ENCODE data around the gene TRIM71. TPM values are rescaled to one million over a fixed set of nuclear protein-coding genes. Genes with fewer than 3 reads are reported as not detected.
"Not testable (repeated sequence)": the region's sequence is repeated elsewhere in the genome, so short reads cannot be mapped to it uniquely, and the experiment has no call there.

The TRIM71 gene
- total RNA-seq, 1 donor from 2014 or later = 74.0 TPM

DNA sequence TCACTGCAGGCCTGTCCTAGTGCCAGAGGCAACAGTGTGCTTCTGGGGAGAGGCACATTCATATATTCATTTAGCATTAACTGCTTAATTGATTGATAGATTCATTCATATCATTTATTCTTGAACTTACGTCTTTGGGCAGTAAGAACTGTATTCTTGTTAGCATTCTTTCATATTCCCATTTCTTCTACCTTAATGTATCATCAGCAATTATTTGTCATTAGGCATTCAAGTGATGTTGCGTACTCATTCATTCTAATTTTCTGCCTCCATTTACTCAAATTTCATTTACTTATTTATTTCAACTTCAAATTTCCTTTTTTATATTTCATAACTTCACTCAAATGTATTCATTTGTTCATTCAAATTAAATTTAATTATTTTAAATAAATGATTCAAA lies 102.1 kb downstream of the TRIM71 start:
- DNase-seq (ENCODE audit: low spot score) = no peak
- Mint-ChIP-seq H3K4me3 (ENCODE audit: unreplicated experiment) (no peak overlapping the region), H3K27ac (ENCODE audit: unreplicated experiment) (no peak overlapping the region), H3K27me3 (ENCODE audit: unreplicated experiment) (peaks cover 2% of the 10 kb centered on the region), H3K4me1 (ENCODE audit: unreplicated experiment) (no peaks in the 10 kb centered on the region), H3K36me3 (ENCODE audit: low read depth, unreplicated experiment) (peaks cover 7% of the 10 kb centered on the region), H3K9me3 (ENCODE audit: unreplicated experiment) (no peaks in the 10 kb centered on the region)
- TF ChIP-seq, protein P1, sequence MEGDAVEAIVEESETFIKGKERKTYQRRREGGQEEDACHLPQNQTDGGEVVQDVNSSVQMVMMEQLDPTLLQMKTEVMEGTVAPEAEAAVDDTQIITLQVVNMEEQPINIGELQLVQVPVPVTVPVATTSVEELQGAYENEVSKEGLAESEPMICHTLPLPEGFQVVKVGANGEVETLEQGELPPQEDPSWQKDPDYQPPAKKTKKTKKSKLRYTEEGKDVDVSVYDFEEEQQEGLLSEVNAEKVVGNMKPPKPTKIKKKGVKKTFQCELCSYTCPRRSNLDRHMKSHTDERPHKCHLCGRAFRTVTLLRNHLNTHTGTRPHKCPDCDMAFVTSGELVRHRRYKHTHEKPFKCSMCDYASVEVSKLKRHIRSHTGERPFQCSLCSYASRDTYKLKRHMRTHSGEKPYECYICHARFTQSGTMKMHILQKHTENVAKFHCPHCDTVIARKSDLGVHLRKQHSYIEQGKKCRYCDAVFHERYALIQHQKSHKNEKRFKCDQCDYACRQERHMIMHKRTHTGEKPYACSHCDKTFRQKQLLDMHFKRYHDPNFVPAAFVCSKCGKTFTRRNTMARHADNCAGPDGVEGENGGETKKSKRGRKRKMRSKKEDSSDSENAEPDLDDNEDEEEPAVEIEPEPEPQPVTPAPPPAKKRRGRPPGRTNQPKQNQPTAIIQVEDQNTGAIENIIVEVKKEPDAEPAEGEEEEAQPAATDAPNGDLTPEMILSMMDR (IDR thresholded peaks at IDR 0.05; ENCODE audit: unreplicated experiment) = no peak

DNA sequence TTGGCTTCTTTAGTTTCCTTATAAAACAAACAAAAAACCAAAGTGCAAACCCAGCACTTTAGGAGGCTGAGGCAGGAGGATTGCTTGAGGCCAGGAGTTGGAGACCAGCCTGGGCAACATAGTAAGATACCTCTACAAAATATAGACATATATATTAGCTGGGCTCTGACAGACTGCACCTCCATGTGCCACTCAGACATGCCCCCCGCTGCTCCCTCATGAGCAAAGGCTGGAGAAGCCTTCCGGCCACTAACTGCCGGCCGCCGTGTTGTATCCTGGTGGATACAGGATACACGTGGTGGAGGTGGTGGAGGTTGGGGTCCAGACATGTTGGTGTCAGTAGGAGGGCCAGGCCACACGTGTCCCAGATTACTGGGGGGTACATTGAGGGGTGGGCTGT lies 104.3 kb downstream of the TRIM71 start:
- TF ChIP-seq, protein P1 (IDR thresholded peaks at IDR 0.05; ENCODE audit: unreplicated experiment) = no peak
- no peaks in the 10 kb centered on the region for H3K9me3 Mint-ChIP-seq (ENCODE audit: unreplicated experiment)
- no peak for DNase-seq (ENCODE audit: low spot score)
- H3K36me3 Mint-ChIP-seq (ENCODE audit: low read depth, unreplicated experiment) = peaks cover under 1% of the 10 kb centered on the region
- no peak overlapping the region for H3K27ac Mint-ChIP-seq (ENCODE audit: unreplicated experiment)
- H3K27me3 Mint-ChIP-seq (ENCODE audit: unreplicated experiment) = peaks cover 2% of the 10 kb centered on the region
- no peaks in the 10 kb centered on the region for H3K4me1 Mint-ChIP-seq (ENCODE audit: unreplicated experiment)
- no peak overlapping the region for H3K4me3 Mint-ChIP-seq (ENCODE audit: unreplicated experiment)

DNA sequence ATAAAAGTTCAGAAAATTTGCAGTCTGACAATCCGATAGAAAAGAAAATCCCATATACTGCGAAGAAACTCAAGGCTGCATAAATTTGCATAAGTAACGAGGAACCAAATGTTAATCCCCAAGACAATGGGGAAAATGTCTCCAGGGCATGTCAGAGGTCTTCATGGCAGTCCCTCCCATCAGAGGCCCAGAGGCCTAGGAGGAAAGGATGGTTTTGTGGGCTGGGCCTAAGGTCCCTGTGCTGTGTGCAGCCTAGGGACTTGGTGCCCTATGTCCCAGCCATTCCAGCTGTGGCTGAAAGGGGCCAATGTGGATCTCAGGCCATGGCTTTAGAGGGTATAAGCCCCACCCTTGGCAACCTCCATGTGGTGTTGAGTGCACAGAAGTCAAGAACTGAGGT lies 112.4 kb downstream of the TRIM71 start:
- TF ChIP-seq, protein P1 (IDR thresholded peaks at IDR 0.05; ENCODE audit: unreplicated experiment) = no peak
- no peak for DNase-seq (ENCODE audit: low spot score)
- Mint-ChIP-seq H3K4me1 (ENCODE audit: unreplicated experiment) (no peaks in the 10 kb centered on the region), H3K27ac (ENCODE audit: unreplicated experiment) (no peak overlapping the region), H3K36me3 (ENCODE audit: low read depth, unreplicated experiment) (no peaks in the 10 kb centered on the region), H3K27me3 (ENCODE audit: unreplicated experiment) (peaks cover 2% of the 10 kb centered on the region), H3K9me3 (ENCODE audit: unreplicated experiment) (no peaks in the 10 kb centered on the region), H3K4me3 (ENCODE audit: unreplicated experiment) (no peak overlapping the region)

DNA sequence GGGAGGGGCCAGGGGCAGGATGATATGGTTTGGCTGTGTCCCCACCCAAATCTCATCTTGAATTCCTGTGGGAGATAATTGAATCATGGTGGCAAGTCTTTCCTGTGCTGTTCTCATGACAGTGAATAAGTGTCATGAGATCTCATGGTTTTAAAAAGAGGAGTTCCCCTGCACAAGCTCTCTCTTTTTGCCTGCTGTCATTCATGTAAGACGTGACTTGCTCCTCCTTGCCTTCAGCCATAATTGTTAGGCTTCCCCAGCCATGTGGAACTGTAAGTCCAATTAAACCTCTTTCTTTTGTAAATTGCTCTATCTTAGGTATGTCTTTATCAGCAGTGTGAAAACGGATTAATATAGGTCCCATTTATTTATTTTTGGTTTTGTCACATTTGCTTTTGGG lies 113.5 kb downstream of the TRIM71 start:
- H3K4me3 Mint-ChIP-seq (ENCODE audit: unreplicated experiment); H3K36me3 Mint-ChIP-seq (ENCODE audit: low read depth, unreplicated experiment); H3K4me1 Mint-ChIP-seq (ENCODE audit: unreplicated experiment): not testable (repeated sequence)

DNA sequence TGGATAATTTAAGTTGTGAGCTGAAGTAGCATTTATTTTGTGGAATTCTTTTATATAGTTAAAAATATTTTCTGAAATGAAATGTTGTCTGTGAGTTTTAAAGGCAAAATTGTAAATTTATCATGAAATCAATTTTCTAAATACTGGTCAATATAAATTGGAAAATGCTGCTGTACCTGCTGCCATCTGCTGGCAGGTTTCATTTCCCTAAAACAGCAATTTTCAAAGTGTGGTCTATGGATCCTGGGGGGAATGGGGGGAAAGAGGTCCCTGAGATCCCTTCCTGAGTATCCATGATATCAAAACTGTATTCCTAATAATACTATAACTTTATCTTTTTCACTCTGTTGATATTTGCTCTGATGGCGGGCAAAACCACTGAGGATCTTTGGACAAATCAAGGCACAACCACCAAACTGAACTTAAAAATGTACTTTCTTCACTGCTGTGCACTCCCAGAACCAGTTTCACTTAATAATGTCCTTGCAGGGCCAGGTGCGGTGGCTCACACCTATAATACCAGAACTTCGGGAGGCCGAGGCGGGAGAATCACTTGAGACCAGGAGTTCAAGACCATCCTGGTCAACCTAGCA lies 116.4 kb downstream of the TRIM71 start:
- TF ChIP-seq, protein P1 (IDR thresholded peaks at IDR 0.05; ENCODE audit: unreplicated experiment) = peak; percentile 75
- peak; percentile 41 for DNase-seq (ENCODE audit: low spot score)
- Mint-ChIP-seq H3K4me1 (ENCODE audit: unreplicated experiment) (no peaks in the 10 kb centered on the region), H3K27ac (ENCODE audit: unreplicated experiment) (no peak overlapping the region), H3K9me3 (ENCODE audit: unreplicated experiment) (no peaks in the 10 kb centered on the region), H3K4me3 (ENCODE audit: unreplicated experiment) (no peak overlapping the region), H3K27me3 (ENCODE audit: unreplicated experiment) (no peaks in the 10 kb centered on the region), H3K36me3 (ENCODE audit: low read depth, unreplicated experiment) (no peaks in the 10 kb centered on the region)

More for the DNA sequence above, 113.5 kb downstream of the TRIM71 start:
- not testable (repeated sequence) for H3K9me3 Mint-ChIP-seq (ENCODE audit: unreplicated experiment); H3K27me3 Mint-ChIP-seq (ENCODE audit: unreplicated experiment); DNase-seq (ENCODE audit: low spot score); H3K27ac Mint-ChIP-seq (ENCODE audit: unreplicated experiment)
